Activated CD4-positive, alpha-beta T cell treated with anti-CD3 and anti-CD28 coated beads, Interleukin-2, amount 50 U/mL, for 16 hours (primary cell): ENCODE results near the gene C16orf74.

Source experiments
- DNase-seq: peaks from one replicate; pipeline ENCODE4 v3.0.0-alpha.2; 2020

The C16orf74 gene

DNA sequence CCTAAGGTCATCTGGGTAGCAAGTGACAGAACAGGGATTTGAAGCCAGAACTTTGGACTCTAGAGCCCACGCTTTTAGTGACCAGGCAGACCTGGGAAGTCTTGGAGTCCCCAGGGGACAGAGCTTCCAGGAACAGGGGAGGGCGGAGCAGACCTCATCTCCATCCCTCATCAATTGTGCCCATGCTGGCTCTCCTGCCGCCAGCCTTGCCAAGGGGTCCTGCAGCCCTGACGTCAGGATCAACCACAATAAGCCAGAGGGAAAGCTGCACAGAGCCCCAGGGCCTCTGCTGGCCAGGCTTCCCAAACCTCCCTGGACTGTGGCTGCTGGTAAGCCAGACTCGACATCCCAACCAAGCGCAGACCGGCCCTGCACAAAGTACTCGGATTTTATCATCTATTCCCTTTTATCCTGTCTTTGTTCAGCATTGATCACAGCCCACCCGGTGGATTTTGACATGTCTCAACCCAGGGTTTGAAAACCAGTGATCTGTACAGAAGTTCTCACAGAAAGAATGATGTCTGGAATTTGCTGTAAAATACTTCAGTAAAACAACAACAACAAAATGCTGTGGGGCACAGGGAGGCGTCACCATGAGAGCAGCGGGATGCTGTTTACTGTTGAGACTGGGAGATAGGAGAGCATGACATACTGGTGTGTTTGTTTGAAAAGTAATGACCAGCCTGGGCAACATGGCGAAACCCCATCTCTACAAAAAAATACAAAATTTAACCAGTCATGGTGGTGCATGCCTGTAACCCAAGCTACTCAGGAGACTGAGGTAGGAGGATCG is 11.8 kb downstream of the C16orf74 start:
- DNase-seq, result no peak

DNA sequence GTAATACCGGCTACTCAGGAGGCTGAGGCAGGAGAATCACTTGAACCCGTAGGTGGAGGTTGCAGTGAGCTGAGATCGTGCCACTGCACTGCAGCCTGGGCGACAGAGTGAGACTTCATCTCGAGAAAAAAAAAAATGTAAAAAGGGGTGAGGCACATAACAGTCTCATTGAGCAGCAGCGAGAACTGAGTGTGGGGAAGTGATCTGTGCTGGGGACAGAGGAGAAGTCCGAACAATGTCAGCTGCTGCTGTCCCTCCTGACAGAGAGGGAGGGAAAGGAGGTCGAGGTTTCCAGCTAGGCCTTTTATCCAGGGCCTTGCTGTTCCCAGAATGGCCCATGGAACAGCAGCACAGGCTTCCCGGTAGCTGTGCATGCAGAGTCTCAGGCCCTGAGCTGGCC is 14.0 kb downstream of the C16orf74 start:
- no peak for DNase-seq

DNA sequence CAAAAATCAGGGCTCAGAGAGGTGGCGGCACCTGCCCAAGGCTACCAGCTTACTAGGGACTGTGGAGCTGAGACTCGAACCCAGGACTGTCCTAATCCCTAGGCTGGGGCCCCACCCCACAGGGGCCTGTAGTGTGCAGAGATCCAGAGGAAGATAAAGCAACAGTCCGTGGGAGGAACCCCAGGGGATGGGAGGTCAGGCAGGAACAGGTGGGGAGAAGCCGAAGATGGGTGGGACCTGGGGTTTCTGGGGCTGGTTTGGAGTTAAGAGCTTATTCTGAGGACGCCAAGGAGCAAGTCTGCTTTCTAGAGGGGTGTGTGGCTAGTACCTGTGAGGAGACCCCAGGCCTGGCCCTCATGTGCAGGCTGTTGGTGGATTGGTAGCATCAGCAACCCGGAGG is 14.9 kb downstream of the C16orf74 start:
- no peak for DNase-seq

DNA sequence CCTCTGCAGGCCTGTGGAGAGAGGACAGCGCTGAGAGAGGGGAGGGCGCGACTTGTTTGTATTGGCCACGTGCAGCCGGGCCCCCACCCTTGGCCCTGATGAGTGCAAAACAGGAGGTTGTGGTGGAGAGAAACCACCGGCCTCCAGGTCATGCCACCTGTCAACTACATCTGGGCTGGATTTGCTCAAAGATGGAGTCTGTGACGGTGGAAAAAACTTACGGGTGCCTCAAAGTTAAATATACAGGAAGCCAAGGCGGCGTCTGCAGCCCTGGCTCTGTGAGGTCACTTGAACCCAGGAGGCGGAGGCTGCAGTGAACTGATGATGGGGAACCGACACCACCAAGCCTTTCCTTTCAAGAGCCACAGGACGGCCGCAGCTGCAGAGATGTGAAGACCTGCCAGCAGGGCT is 15.7 kb downstream of the C16orf74 start:
- peak; percentile 14 for DNase-seq

DNA sequence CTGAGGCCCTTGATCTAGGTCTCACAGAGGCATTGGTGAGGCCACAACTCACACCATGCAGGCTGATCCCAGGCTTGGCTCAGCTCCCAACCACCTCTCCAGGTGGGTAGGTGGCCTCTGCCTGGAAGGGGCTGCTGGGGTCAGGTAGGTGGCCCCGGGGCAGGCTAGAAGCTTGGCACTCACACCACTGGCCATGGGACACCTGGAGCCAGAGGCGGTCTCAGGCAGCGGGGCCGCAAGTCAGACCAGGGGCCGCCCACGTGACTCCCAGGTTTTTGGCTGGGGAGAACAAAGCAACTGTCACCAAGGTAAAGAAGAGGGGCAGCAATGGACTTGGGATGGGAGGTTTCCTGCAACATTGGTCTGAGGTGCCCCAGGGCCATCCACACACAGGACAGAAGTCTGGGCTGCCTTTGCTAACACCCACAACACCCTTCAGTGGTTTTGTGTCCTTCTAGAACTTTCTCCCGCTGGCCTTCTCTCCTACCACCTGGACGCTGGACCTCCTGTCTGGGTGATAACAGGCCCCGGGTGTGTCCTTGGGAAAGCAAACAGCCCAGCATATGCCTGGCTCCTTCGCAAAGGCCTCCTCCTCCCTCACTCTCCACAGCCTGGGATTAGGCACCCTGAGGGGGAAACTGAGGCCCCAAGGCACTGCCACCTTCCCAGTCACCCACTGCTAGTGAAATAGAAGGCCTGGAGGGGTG is 16.4 kb downstream of the C16orf74 start:
- DNase-seq, result no peak

DNA sequence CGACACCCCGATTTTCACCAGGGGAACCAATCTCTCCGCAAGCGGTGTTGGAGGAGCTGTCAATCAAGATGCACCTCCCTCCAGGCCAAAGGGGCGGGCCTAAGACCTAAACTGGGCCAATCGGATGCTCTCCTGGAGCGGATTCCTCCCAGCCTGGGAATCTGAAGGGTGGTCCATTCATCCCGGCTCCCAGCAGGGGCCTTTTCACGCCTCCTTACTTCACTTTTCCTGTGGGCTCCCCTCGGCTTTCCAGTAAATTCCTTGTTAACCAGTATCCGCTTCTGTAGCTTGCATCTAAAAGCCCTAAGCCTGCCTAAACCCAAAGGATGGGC is 17.1 kb downstream of the C16orf74 start:
- DNase-seq, result no peak

DNA sequence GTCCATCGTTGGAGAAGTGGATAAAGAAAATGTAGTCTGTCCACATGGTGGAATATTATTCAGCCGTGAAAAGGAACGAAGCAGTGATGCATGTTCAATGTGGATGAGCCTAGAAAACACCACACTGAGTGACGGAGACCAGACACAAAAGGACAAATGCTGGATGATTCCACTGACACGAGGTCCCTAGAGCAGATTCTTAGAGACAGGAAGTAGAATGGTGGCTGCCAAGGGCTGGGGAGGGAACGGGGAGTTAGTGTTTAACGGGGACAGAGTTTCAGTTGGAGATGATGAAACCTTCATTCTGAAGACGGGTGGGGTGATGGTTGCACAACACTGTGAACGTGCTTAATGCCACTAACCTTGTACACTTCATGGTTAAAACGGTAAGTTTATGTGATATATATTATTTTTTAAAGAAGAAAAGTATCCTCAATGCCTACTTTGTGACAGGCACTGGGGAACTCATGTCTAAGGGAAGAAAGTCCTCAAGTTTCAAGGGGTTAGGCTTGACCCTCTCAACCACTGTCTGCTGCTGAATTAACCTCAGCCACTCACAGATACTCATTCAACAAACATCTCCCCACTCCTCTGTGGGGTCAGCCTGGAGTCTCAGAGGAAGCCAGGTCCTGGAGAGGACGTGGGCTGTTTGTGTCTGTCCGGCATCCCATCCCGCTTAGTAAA is 17.6 kb downstream of the C16orf74 start:
- no peak for DNase-seq

DNA sequence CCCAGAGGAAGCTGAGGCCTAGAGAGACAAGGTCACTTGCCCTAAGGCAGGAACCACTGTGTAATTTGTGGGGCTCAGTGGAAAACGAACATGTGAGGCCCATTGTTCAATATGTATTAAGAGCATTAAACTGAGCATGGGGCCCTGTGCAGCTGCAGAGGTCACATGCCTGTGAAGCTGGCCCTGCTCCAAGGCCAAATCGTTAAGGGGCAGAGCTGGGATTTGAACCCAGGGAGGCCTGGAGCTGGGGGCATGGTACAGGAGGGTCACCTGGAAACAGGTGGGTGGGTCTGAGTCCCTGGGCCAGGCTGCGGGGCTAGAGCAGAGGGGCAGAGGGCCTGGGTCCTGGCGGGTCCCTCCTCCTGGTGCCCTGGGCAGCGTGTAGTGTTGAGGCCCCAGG is 19.7 kb downstream of the C16orf74 start:
- DNase-seq, result no peak

DNA sequence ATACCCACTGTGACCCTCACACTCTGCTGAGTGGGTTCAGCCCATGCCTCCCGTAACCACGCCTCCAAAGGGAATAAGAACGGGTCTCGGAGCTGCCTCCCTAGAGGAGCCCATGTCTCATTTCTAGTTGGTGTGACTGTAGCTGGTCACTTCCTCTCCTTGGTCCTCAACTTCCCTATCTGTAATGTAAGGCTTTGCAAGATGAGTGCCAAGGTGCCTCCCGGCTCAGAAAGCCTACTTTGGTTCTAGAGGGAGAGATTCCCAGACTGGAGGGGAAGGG is 20.8 kb downstream of the C16orf74 start:
- no peak for DNase-seq

DNA sequence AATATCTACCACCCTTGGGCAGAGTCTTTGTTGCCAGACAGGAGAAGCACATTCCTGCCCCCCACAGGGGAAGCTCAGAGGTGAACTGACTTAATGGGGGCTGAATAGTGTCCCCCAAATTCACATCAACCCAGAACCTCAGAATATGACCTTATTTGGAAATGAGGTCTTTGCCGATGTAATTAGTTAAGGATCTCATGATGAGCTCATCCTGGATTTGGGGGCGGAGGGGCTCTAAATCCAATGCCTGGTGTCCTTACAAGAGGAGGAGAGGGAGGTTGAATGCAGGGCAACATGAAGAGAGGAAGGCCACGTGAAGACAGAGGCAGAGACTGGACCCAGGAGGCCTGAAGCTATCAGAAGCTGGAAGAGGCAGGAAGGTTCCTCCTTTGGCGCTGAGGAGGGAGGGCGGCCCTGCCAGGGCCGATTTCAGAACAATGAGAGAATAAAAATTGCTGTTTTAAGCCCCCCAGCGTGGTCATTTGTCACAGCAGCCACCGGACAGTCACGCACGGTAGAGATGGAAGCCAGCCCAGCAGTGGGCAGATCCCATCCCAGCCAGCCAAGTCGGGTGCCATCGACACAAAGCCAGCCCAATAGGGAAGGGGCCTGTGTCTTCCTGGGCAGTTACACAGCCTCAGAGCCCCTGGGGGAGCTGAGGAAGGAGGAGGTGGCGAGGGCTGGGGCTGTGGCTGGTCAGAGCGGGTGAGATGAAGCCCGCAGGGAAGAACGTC is 21.3 kb downstream of the C16orf74 start:
- DNase-seq, result no peak

DNA sequence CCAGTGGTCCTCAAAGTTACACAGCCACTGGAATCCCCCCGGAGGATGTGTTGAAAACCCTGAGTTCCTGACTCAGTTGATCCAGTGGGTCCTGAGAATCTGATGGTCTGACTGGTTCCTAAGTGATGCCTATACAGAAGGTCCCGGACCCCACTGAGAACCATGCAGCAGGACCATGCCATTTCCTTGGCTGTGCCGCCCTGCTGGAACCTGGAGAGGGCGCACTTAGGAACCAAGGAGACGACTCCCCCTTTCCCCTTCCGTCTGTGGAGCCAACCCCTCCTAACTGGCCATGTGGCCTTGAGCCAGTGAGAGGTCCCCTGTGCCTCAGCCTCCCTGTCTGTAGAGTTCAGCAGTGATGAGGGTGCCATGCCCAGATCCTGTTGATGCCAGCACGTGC is 22.0 kb downstream of the C16orf74 start:
- no peak for DNase-seq

DNA sequence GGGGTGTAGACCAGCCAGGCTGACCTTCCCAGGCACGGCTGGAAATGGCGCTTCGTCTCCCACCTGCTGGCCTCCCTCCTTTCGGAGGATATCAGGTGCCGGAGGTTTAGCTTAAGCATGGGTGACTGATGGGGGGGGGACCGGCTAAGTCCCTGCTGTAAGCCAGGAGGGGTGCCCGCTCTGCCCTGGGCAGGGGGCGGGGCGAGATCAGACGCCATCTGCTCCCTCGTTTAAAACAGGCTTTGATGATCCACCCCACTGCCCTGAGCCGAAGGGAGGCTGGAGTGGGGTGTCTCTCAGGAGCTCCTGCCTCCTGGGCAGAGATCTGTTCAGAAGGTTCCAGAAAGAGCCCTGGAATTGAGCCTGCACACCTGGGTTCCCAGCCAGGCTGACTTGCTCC is 26.0 kb downstream of the C16orf74 start:
- no peak for DNase-seq

DNA sequence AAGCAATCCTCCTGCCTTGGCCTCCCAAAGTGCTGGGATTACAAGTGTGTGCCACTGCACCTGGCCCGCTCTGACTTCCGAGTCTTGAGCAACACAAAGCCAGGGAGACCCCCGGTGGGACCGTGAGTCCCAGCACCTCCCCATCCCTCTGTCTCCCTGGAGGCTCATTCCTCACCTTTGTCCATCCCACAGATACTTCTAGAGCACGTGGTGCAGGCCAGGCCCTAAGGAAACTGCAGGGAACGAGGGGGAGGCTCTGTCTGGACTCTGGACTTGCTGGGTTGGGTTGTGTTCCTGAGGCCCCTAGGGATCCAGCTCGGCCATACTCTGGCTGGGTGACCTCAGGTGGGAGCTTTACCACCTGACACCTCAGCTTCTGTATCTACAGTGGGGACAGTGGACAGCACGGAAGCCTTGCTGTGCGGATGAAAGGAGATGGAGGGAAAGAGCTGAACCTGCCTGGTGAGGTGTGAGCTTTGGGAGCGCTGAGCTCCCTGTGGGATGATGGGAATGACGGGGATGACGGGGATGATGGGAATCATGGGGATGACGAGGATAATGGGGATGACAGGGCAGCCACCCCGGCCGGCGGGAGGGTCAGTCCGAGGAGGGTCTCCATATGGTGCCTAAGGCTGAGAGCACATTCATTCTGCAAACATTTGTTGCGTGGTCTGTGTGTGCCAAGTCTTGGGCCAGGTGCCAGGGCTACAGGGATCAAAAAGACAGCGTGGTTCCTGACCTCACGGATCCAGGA is 26.6 kb downstream of the C16orf74 start:
- no peak for DNase-seq

DNA sequence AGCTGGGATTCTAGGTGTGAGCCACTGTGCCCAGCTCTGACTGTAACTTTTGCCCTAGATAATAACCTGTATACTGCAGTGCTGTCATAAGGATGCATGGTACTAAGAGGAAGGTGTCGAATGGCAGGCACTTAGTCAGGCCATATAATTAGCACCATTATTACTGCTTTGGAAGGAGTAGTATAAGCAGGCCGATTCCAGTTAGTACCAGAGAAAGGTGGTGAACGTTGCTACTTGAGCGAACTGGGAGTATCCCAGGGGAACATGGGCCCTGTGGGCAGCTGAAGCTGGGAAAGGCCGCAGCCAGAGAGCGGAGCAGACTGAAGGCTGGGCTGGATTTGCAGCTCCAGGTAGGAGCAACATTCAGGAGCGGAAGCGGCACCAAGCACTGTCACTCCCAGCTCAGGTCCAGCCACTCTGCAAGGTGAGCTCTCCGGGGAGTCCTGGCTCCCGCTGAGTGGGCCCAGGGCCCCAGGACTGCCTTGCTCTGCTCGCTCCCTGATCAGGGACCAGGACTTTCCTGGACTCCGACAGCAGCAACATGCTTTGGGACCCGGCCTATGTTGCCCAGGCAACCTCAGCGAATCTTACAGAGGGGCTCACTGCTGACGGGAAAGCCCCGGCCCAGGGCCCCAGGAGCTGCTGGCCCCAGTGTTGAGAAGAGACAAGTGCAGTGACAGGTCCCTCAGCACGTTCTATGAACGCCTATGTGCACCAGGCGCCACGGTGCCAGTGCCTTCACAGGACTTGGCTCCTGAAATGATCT is 28.6 kb downstream of the C16orf74 start:
- no peak for DNase-seq

DNA sequence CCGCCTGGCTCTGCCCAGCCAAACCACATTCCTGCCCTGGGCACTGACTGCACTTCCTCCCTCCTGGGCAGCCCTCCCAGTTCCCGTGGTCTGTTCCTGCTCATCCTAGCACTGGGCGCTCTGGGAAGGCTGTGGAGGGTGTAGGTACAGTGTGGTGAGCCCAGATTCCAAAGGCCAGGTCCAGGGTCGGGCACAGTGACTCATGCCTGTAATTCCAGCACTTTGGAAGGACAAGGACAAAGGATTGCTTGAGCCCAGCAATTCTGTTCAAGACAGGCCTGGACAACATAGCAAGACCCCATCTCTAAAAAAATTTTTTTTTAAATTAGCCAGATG is 30.6 kb downstream of the C16orf74 start:
- no peak for DNase-seq

DNA sequence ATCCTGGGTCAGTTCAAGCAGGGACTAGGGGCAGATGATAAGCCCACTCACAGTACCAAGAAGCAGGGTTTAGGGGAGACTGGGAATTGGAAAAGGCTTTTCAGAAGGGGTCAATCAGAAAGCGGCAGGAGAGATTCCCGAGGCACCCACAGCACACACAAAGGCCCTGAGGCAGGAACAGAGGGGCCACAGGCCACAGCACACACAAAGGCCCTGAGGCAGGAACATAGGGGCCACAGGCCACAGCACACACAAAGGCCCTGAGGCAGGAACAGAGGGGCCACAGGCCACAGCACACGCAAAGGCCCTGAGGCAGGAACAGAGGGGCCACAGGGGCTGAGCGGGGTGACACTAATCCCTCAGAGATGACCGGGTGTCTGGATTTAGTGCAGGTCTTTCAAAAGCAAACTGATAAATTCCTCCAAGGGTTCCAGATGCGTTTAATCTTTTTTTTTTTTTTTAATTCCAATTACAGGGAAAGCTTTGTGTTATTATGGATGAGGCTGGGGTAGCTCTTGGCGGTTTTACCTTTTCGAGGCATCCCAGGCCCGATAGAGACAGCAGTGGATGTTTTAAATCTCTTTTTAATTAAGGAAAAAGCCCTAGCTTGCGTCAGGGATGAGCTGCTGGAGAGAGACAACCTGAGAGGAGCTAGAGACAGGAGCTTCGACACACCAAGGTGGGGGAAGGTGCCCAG is 31.1 kb downstream of the C16orf74 start:
- no peak for DNase-seq

DNA sequence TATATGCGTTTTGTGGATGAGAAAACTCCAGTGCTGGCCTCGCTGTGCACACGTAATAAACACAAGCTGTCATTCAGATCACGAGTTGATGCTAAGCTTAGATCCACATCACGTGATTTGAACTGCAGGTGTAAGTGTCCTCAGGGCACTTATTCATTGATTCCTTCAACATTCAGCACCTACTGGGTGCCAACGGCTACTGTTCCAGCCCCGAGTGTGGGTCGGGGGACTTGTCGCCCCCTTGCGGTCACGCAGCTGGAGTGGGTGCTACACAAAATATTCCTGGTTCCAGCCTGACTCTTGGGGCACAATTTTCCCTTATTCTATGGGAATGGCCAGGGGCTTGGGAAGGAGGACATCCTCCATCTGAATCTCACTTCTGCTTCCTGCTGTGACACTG is 32.2 kb downstream of the C16orf74 start:
- DNase-seq, result no peak

DNA sequence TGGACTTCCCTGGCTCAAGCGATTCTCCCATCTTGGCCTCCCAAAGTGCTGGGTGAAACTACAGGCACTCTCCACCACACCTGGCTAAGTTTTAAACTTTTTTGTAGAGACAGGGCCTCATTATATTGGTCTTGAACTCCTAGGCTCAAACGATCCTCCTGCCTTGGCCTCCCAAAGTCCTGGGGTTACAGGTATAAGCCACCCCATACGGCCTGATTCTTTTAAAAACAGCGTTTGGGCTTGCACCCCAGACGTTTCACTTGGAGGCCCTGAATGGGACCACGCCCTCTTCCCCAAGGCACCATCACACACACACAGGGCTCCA is 32.8 kb downstream of the C16orf74 start:
- no peak for DNase-seq

DNA sequence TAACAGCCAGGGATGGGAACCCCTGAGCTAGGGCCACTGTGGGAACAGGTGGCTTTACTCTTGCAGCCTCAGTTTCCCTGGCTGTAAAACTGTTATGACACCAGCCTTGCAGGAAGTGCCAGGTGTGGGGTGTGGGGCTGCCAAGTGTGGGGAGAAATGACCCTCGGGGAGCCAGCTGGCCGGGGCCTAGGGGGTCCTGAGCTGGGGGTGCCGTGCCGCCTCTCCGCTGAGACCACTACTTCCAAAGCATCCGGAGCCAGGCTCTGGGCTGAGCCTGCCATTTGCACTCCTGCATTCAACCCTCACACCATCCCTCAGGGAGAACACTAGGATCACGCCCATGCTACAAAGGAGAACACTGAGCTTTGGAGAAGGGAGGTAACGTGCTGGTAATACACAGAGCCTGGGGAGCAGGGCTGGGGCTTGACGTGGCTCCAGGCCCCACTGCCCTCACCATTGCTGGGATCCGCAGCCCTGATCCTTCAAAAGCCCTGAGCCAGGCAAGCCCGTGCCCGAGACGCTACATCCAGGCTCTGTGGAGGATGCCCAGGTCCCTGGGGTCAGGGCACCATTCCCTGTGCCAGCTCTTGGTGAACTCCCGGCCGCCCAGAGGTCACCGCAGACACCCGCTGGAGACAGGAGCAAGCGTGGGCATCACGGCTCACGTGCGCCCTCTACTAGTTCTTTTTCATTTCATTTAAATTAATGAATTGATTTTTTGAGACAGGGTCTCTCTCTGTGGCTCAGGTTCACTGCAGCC is 33.3 kb downstream of the C16orf74 start:
- DNase-seq, result peak; percentile 66

DNA sequence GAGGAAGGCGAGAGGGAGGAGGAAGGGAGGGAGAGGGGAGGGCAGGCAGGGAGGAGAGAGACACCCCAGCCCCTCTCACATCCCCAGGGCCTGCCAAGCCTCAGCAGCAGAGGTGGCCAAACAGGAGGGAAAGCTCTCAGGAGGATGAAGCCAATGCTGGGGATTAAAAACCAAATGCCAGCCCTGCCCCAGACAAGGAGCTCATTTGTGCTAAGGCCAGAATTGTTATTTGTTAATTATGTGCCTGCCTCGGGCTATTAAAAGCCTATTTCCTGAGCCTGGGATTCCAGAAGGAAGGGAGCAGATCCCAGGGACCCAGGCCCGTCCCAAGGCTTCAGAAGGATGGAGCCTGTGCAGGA is 34.2 kb downstream of the C16orf74 start:
- no peak for DNase-seq

DNA sequence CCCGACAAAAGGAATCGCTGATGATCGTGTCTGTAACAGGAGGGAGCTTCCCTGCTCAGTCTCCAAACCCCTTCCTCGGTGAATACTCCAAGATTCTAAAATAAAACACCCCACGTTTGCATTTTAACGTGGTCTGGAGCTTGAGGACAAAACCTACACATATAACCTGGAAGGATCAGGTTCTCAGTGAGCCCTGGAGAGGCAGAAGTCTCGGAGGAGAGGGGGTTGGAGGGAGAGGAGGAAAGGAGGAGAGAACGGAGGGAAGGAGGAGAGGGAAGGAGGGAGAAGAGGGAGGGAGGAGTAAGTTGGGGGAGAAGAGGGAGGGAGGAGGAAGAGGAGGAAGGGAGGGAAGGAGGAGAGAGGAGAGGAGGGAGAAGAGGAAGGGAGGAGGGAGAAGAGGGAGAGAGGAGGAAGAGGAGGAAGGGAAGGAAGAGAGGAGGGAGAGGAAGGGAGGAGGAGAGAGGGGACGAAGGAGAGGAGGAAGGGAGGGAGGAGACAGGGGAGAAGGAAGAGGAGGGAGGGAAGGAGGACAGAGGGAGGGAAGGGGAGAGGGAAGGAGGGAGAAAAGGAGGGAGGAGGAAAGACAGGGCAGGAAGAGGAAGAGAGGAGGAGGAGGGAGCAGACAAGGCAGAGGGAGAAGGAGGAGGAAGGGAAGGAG is 34.7 kb downstream of the C16orf74 start:
- DNase-seq, result no peak
